ENCODE measurements around the gene LPP.

- peak; percentile 96 for TF ChIP-seq IRF4 (IDR thresholded peaks at IDR 0.05; ENCODE audit: low read depth, low read length)
- TF ChIP-seq, protein P1, sequence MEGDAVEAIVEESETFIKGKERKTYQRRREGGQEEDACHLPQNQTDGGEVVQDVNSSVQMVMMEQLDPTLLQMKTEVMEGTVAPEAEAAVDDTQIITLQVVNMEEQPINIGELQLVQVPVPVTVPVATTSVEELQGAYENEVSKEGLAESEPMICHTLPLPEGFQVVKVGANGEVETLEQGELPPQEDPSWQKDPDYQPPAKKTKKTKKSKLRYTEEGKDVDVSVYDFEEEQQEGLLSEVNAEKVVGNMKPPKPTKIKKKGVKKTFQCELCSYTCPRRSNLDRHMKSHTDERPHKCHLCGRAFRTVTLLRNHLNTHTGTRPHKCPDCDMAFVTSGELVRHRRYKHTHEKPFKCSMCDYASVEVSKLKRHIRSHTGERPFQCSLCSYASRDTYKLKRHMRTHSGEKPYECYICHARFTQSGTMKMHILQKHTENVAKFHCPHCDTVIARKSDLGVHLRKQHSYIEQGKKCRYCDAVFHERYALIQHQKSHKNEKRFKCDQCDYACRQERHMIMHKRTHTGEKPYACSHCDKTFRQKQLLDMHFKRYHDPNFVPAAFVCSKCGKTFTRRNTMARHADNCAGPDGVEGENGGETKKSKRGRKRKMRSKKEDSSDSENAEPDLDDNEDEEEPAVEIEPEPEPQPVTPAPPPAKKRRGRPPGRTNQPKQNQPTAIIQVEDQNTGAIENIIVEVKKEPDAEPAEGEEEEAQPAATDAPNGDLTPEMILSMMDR (IDR thresholded peaks at IDR 0.05 in 2 of 3, conservative IDR thresholded peaks at IDR 0.05 in 1 of 3; ENCODE audit: control insufficient read depth in 2 of 3, extremely low read depth in 1 of 3, insufficient read depth in 1 of 3, low read depth in 3 of 3, low read length in 3 of 3), result no peak
These were observed 155.7 kb downstream of the LPP start for GRCh38 chr3:188309437-188310269.

Data from GM12878 (cell line).